GM12878 (cell line): Measurements from ENCODE around the gene TTC23. TPM values are rescaled to one million over a fixed set of nuclear protein-coding genes. Genes with fewer than 3 reads are reported as not detected.

Experiments
- ATAC-seq: fragments of 200-7000 bp; cut with Tn5 transposase; 3 replicates; pipeline ENCODE4 v1.9.1; 2020; ENCODE audit warnings: mild to moderate bottlenecking, moderate library complexity
- BruUV-seq: library from RNA; stranded (reverse); fragments of 400-500 nt; replicated peaks from 2 replicates; lab custom pipeline; 2021; lab: Mats Ljungman, UMichigan
- CTCF ChIA-PET: fragments of 300-600 bp; sonication (Branson Sonifier 250); formaldehyde crosslinking; extraction: SDS; loops from one replicate; lab custom pipeline; 2021; ENCODE audit warnings: inconsistent platforms; lab: Yijun Ruan, JAX
- POLR2A ChIA-PET: fragments of 350-600 bp; formaldehyde crosslinking; extraction: SDS; loops from one replicate; lab custom pipeline; 2021; ENCODE audit warnings: inconsistent platforms; lab: Charles Lee
- RAD21 ChIA-PET: fragments of 300-600 bp; sonication (Branson Sonifier 250); formaldehyde crosslinking; loops from one replicate; lab custom pipeline; 2023; ENCODE audit warnings: antibody characterized with exemption; ENCODE audit not compliant: unreplicated experiment; lab: Charles Lee
- SMC1A ChIA-PET: fragments of 300-600 bp; sonication (Branson Sonifier 250); formaldehyde crosslinking; loops from one replicate; lab custom pipeline; 2023; ENCODE audit not compliant: unreplicated experiment, uncharacterized antibody; lab: Charles Lee
- DNase-seq: peaks from one replicate; pipeline ENCODE4 v3.0.0-alpha.2; 2011; ENCODE audit warnings: low read depth, low spot score
- FAIRE-seq: peaks from 3 replicates; lab custom pipeline; 2011; peaks lifted over from hg19 to GRCh38; lab: Jason Lieb, UNC
- H2AFZ ChIP-seq: 2 replicates; pipeline ENCODE4 v1.6.0; 2011; ENCODE audit warnings: low read depth, low read length, control low read depth; ENCODE audit not compliant: control insufficient read depth
- H3K27ac ChIP-seq: 2 replicates; pipeline ENCODE4 v1.5.1; 2011; ENCODE audit warnings: control low read depth; ENCODE audit not compliant: control insufficient read depth, insufficient read depth
- H3K27me3 ChIP-seq, 2 experiments: replicated peaks in 1 of 2; 2 replicates each; pipeline versions ENCODE4 v1.6.0 to v1.6.1; 2011; ENCODE audit warnings: low read length in 1 of 2; ENCODE audit not compliant: control insufficient read depth in 2 of 2, insufficient read depth in 2 of 2
- H3K36me3 ChIP-seq, 2 experiments: 2 replicates each; pipeline ENCODE4 v1.5.1; 2011; ENCODE audit warnings: low read length in 1 of 2; ENCODE audit not compliant: control insufficient read depth in 2 of 2, insufficient read depth in 2 of 2
- H3K4me1 ChIP-seq: 2 replicates; pipeline ENCODE4 v1.6.1; 2011; ENCODE audit warnings: mild to moderate bottlenecking, low read length, moderate library complexity, mixed read lengths; ENCODE audit not compliant: control insufficient read depth, insufficient read depth
- H3K4me2 ChIP-seq: 2 replicates; pipeline ENCODE4 v1.6.0; 2011; ENCODE audit warnings: control low read depth; ENCODE audit not compliant: control insufficient read depth, insufficient read depth
- H3K4me3 ChIP-seq: fragments of 200-600 bp; sonication (generic); 2 replicates; pipeline ENCODE4 v1.5.1; 2016
- H3K79me2 ChIP-seq: 2 replicates; pipeline ENCODE4 v1.6.0; 2011; ENCODE audit warnings: low read length; ENCODE audit not compliant: control insufficient read depth, insufficient read depth
- H3K9ac ChIP-seq: 2 replicates; pipeline ENCODE4 v1.8.0; 2011; ENCODE audit warnings: low read length, control low read depth, mixed read lengths; ENCODE audit not compliant: control insufficient read depth, insufficient read depth
- H3K9me3 ChIP-seq: replicated peaks from 3 replicates; pipeline ENCODE4 v1.5.1; 2011; ENCODE audit warnings: mild to moderate bottlenecking, low read length; ENCODE audit not compliant: control insufficient read depth, insufficient read depth
- H4K20me1 ChIP-seq: 2 replicates; pipeline ENCODE4 v1.6.0; 2011; ENCODE audit not compliant: control insufficient read depth, insufficient read depth
- BRCA1 ChIP-seq: IDR thresholded peaks from 2 replicates; pipeline ENCODE4 v1.6.1; 2011; ENCODE audit warnings: low read depth, low read length, improper control_type of control experiment
- CHD1 ChIP-seq: IDR thresholded peaks from 2 replicates; pipeline ENCODE4 v1.6.1; 2012; ENCODE audit warnings: low read depth, low read length, improper control_type of control experiment
- NR2C2 ChIP-seq: IDR thresholded peaks from 2 replicates; pipeline ENCODE4 v1.6.1; 2011; ENCODE audit warnings: borderline replicate concordance, low read depth; ENCODE audit not compliant: control insufficient read depth, insufficient read length
- RCOR1 ChIP-seq: conservative IDR thresholded peaks from 2 replicates; pipeline ENCODE4 v1.6.1; 2012; ENCODE audit warnings: low read depth, low read length, improper control_type of control experiment
- RUNX3 ChIP-seq: IDR thresholded peaks from 2 replicates; pipeline ENCODE4 v1.6.1; 2012; ENCODE audit warnings: low read length, inconsistent platforms
- SIX5 ChIP-seq: IDR thresholded peaks from 2 replicates; pipeline ENCODE4 v1.6.1; 2011; ENCODE audit warnings: mild to moderate bottlenecking, low read depth, low read length, moderate library complexity; ENCODE audit not compliant: severe bottlenecking
- WGBS: methylation state at CpG from one replicate; pipeline ENCODE4 v1.1.6; 2016; ENCODE audit warnings: low lambda C conversion rate; ENCODE audit not compliant: insufficient replicate concordance, insufficient coverage; ENCODE audit errors: missing lambda C conversion rate; 5-methylcytosine and 5-hydroxymethylcytosine counted together
- in situ Hi-C: fragments of 300-500 bp; cut with MboI; formaldehyde crosslinking; loops from 9 replicates; pipeline ENCODE4 v1.14.3; 2018; ENCODE audit warnings: mixed read lengths
- intact Hi-C: fragments of 100-400 bp; cut with micrococcal nuclease; formaldehyde crosslinking; loops from one replicate; pipeline ENCODE4 v1.14.2; 2022; ENCODE audit not compliant: unreplicated experiment
- polyA plus RNA-seq, 11 experiments: library from polyadenylated mRNA; depleted of rRNA in 4 of 11; unstranded in 6 of 11; stranded (reverse) in 5 of 11; fragments of >200 nt; fragmentation: Nextera tagmentation in 4 of 11; fragmentation: Illumina TruSeq in 1 of 11; extraction: Ambion mirVana in 4 of 11; extraction: Trizol in 1 of 11; gene quantifications; 1 replicate in 1 of 11; 2 replicates in 10 of 11; pipeline versions ENCODE4 v1.2.1 to v1.2.3, GENCODE V29; 2011 to 2016; ENCODE audit warnings: inconsistent platforms in 2 of 11, missing spikeins in 2 of 11, low read depth in 1 of 11
- total RNA-seq, 4 experiments: library from RNA; depleted of rRNA in 3 of 4; stranded (reverse); fragments of >200 nt in 3 of 4; fragmentation: Illumina TruSeq in 1 of 4; extraction: Trizol in 1 of 4; gene quantifications; 2 replicates each; pipeline versions ENCODE4 v1.2.1 to v1.2.3, GENCODE V29; 2013 to 2021
- TF ChIP-seq, protein P1 (sequence below), 3 experiments: IDR thresholded peaks in 2 of 3; conservative IDR thresholded peaks in 1 of 3; 2 replicates each; pipeline ENCODE4 v1.5.1; 2011; ENCODE audit warnings: low read depth in 3 of 3, low read length in 3 of 3, mild to moderate bottlenecking in 3 of 3, control low read depth in 2 of 3, moderate library complexity in 2 of 3, inconsistent platforms in 1 of 3, mixed read lengths in 1 of 3; ENCODE audit not compliant: control insufficient read depth in 2 of 3, insufficient read depth in 1 of 3; ENCODE audit errors: extremely low read depth in 1 of 3
- TF ChIP-seq, protein P2 (sequence below): IDR thresholded peaks from 2 replicates; pipeline ENCODE4 v1.6.1; 2011; ENCODE audit warnings: low read depth, mild to moderate bottlenecking, low read length, moderate library complexity, borderline replicate concordance; ENCODE audit errors: extremely low read depth

Gene TTC23
- total and polyA plus RNA-seq, 10 of the 15 experiments (the other 5 are each of a cell fraction or from before 2014, with no cell fraction given), result 1.2 to 9.0 (median 6.5) TPM

DNA sequence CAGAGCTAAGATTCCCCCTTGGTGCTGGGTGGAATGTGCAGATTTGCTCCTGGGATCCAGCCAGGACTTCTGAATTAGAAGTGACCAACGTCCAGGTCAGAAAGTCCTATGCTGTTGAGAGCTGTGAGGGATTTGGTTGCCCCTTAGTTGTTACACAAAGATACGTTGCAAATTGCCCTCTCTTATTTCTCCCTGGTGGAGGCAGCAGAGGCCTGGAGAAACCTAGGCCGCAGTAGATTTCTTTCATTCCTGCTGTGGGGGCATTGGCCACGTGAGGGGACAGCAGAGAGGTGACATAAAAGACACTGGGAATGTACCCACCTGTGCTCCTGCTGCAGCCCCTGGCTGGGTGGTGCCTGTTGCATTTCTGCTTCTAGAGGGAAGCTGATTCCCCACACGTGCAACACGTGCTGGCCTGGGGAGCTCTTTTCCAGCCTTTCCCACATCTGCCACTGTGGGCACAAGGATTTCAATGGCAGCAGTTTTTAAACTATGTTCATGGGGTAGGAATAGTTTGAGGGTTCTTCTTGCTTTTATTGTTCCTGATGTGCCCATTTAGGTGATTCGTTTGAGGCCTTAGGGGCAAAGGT is 78.8 kb downstream of the TTC23 start:
- WGBS, result 60% methylated on average over 7 of the region's 7 CpGs
- Histone ChIP-seq H3K4me1 (peaks cover 10% of the 10 kb centered on the region; the same call in 1 of the 2 replicates), H2AFZ (no peak overlapping the region)
- FAIRE-seq, result no peak
- TF ChIP-seq RUNX3 (no peak), RCOR1 (no peak), CHD1 (no peak), NR2C2 (no peak), BRCA1 (no peak), SIX5 (no peak)
- TF ChIP-seq, protein P1, sequence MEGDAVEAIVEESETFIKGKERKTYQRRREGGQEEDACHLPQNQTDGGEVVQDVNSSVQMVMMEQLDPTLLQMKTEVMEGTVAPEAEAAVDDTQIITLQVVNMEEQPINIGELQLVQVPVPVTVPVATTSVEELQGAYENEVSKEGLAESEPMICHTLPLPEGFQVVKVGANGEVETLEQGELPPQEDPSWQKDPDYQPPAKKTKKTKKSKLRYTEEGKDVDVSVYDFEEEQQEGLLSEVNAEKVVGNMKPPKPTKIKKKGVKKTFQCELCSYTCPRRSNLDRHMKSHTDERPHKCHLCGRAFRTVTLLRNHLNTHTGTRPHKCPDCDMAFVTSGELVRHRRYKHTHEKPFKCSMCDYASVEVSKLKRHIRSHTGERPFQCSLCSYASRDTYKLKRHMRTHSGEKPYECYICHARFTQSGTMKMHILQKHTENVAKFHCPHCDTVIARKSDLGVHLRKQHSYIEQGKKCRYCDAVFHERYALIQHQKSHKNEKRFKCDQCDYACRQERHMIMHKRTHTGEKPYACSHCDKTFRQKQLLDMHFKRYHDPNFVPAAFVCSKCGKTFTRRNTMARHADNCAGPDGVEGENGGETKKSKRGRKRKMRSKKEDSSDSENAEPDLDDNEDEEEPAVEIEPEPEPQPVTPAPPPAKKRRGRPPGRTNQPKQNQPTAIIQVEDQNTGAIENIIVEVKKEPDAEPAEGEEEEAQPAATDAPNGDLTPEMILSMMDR (IDR thresholded peaks at IDR 0.05 in 2 of 3, conservative IDR thresholded peaks at IDR 0.05 in 1 of 3; ENCODE audit: control insufficient read depth in 2 of 3, extremely low read depth in 1 of 3, insufficient read depth in 1 of 3, low read depth in 3 of 3, low read length in 3 of 3), result no peak
- TF ChIP-seq, protein P2, sequence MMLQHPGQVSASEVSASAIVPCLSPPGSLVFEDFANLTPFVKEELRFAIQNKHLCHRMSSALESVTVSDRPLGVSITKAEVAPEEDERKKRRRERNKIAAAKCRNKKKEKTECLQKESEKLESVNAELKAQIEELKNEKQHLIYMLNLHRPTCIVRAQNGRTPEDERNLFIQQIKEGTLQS, result no peak
- TF ChIP-seq, all 136 proteins: peak for 0
- H3K4me3 ChIP-seq, result no peak overlapping the region
- no peak overlapping the region for H3K27ac ChIP-seq
- H3K4me2 ChIP-seq, result no peak overlapping the region
- H3K9me3 ChIP-seq, result no peaks in the 10 kb centered on the region
- ChIA-PET RAD21 (no interaction called here), SMC1A (interaction anchor here (0.6 kb wide), 2 partner anchors 15 to 19 kb away, joined by 3 read pairs; no protein-coding TSS in a partner anchor), CTCF (no interaction called here), POLR2A (interaction anchor here (0.9 kb wide), 1 partner anchor 80 kb away, joined by 3 read pairs; the partner anchor contains the start of gene LRRC28)
- no peaks in the 10 kb centered on the region for H3K79me2 ChIP-seq
- no TSS peak for BruUV-seq
- ATAC-seq (no peak), DNase-seq (no peak)
- H3K27me3 ChIP-seq, result no peaks in the 10 kb centered on the region
- in situ Hi-C loops, result no loop called here
- H3K9ac ChIP-seq, result no peak overlapping the region
- intact Hi-C loops, result no loop called here
- H4K20me1 ChIP-seq, result no peaks in the 10 kb centered on the region
- H3K36me3 ChIP-seq, result no peaks in the 10 kb centered on the region
